GM18951 (cell line): ENCODE results near the gene LARP1.

Experiments used
- POLR2A ChIP-seq: IDR thresholded peaks from 4 replicates; pipeline ENCODE4 v1.6.1; 2011; ENCODE audit warnings: mild to moderate bottlenecking; ENCODE audit not compliant: insufficient read length, insufficient read depth; ENCODE audit errors: extremely low read depth
- in situ Hi-C: fragments of 300-500 bp; cut with MboI; formaldehyde crosslinking; loops from one replicate; pipeline ENCODE4 v1.12.0; 2022; ENCODE audit warnings: low sequenced_read_pairs, mixed read lengths, inconsistent platforms; ENCODE audit not compliant: unreplicated experiment

Gene LARP1

DNA sequence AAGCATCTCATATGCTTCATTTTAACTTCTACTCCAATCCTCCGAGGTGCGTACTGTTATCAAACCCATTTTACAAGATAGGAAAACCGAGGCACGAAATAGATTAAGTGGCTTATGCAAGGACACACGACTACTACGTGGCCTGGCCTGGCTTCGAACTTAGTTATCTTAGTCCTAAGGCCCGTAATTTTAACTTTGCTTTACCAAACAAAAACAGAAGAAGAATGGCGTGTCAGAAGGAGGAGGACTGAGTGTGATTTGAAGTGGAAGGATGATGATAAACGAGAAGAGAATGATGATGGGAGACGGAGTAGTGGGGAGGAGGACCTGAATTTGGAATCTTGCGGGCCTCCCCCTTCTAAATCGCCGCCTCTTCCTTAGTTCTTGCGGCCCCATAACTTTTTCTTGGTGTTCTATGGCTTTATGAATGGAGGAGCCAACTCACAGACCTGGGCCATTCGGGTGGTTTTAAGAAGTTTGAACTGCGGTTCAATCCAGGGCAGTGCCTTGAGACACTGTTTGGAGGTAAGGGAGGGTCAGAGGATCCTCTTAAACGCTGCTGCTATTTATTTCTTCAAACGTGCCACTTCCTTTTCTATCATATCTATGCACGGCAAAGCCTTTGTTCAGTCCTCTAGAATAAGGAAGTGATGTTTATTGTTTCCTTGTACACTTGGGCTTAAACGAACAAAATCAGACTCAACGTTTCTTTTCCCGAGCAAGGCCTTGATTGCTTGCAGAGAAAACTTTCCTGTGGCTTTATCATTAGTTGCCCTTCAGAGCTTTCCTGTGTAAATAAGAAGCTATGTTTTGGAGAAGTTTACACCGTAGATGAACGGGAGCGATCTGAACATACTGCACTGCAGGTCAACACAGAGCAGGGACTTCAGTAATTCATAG, 104.0 kb downstream of the LARP1 start:
- no peak for TF ChIP-seq POLR2A

DNA sequence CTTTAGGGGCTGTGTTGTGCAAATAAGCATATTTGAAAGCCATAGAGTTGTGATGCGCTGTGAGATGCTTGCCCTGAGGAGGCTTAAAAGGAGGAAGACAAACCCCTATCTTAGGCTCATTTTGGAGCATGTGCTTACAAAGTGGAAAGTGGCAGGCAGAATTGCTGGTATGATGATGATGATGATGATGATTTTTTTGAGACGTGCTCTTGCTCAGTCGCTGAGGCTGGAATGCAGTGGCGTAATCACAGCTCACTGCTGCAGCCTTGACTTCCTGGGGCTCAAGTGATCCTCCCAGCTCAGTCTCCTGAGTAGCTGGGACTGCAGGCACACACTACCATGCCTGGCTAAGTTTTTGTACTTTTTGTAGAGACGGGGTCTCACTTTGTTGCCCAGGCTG, 104.9 kb downstream of the LARP1 start:
- in situ Hi-C loops = no loop called here
- no peak for TF ChIP-seq POLR2A

More for the DNA sequence above, 104.0 kb downstream of the LARP1 start:
- in situ Hi-C loops = no loop called here

DNA sequence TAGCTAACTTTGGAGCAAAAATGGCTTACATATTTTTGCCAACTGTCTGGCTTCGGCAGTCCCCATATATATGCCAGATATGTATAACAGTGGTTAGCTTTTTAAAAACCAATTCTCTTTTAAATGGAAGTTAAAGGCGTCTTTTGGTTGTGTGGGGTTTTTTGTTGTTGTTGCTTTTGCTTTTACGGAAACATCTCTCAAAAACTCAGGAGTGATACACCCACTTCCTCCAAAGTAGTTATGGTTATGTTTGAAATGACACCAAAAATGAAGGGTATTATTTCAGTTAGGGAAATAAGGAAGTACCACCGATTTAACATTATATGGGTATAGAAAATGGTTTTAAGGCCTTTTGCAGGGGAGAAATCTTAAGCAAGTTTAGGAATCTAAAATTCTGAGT, 105.6 kb downstream of the LARP1 start:
- no peak for TF ChIP-seq POLR2A
- in situ Hi-C loops = no loop called here

DNA sequence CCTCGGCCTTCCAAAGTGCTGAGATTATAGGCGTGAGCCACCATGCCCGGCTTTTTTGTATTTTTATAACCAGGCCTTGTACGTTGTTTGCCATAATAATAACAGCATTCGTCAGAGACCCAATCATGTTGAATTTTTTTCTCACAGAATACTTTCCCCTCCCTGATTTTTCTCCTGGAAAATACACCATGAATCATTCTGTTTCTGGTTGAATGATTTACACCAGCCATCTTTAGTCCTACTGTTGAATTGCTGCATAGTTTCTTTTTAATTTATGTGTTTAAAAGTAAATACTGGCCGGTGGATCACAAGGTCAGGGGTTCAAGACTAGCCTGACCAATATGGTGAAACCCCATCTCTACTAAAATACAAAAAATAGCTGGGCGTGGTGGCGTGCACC, 106.8 kb downstream of the LARP1 start:
- TF ChIP-seq POLR2A = no peak
- in situ Hi-C loops = no loop called here

DNA sequence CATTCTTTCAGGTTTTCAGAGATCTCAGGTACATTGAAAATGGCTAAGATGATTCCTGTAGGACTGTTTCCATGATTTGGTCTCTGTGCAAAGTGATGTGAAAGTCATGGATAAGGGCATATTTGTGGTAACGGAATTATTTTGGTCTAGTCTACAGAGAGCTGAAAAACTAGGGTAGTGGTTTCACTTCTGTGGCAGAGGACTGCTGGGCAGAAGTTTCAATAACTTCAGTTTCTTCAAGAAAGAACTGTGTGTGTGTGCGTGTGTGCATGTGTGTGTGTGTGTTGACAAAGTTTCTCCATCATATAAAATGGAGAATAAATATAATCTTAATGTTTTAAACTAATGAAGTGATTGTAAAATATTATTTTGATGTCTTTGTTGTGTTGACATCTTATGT, 107.6 kb downstream of the LARP1 start:
- no peak for TF ChIP-seq POLR2A
- in situ Hi-C loops = no loop called here

DNA sequence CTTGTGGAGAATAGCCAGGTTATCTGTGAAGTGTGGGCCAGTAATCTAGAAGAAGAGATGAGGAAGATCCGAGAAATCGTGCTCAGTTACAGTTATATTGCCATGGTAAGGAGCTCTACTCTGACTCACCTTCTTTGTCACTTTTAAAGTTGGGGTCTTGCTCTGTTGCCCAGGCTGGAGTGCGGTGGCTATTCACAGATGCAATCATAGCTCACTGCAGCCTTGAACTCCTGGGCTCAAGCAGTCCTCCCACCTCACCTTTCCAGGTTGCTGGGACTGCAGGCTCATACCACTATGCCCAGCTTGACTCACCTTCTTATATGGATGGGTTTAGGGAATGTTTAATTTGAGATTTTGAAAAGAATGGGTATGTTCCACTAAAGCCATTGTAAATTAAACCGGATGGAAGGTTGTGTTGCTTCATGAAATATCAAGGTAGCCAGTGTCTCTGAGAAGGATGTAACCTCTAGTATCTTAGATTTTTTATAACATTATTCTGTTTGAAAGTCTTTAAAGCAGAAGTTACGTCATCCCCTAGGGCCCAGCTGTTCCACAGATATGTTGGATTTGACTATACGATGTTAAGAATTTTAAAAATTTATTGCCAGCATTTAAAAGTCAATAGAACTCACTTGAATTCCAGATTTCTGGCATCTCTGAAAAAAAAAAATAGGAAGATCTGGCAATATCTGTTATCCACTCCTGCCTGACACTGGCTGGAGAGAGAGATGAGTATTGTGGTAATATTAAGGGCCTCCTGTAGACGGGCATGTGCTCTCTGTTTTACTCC, 108.3 kb downstream of the LARP1 start:
- in situ Hi-C loops = no loop called here
- TF ChIP-seq POLR2A = no peak

DNA sequence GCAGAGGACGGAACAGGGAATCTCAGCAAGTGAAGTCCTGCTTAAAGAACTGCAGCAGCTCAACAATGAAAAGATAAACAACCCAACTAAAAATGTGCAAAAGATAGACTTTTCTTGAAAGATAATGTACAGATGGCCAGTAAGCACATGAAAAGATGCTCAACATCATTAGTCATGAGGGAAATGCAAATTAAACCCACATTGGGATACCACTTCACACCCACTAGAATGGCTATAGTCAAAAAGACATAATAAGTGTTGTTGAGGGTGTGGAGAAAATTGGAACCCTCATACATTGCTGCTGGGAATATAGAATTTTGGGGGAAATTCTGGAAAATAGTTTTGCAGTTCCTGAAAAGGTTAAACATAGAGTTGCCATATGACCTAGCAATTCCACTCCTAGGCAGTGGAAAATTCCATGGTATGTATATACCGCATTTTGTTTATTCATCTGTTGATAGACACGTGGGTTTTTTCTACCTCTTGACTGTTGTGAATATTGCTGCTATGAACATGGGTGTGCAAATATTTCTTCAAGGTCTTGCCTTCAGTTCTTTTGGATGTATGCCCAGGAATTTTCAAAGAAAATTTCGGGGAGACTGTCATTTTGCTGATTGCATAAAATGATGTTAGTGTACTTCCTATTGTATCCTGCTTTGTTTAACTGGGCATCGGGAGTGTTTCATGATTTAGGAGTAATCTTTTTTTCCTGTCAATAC, 110.4 kb downstream of the LARP1 start:
- in situ Hi-C loops = no loop called here
- TF ChIP-seq POLR2A = no peak

DNA sequence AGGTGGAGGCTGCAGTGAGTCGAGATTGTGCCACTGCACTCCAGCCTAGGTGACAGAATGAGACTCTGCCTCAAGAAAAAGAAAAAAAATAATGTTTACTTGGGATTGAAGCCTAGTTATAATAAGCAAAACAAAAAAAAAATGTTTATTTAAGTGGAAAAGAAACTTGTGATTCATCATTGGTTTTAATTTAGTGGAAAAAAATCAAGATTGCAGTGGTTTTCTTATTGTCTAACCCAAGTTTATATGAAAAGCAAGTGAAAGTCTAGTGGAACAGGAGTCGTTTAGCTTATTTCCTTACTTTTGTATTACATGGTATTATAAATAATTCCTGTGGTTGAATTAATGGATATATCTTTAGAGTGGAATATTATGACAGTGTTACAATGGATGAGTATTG, 111.7 kb downstream of the LARP1 start:
- in situ Hi-C loops = no loop called here
- TF ChIP-seq POLR2A = no peak
